NCI-H2227 (cell line): ENCODE data around the gene PSMG2.
"Not testable (repeated sequence)": the region's sequence is repeated elsewhere in the genome, so short reads cannot be mapped to it uniquely, and the experiment has no call there.

Experiments
- DNase-seq: peaks from one replicate; lab custom pipeline; 2025; ENCODE audit not compliant: unreplicated experiment; lab: John Stamatoyannopoulos, UW

Gene PSMG2

GRCh38 chr18:12758566-12758965 lies 55.7 kb downstream of the PSMG2 start:
- not testable (repeated sequence) for DNase-seq

DNA sequence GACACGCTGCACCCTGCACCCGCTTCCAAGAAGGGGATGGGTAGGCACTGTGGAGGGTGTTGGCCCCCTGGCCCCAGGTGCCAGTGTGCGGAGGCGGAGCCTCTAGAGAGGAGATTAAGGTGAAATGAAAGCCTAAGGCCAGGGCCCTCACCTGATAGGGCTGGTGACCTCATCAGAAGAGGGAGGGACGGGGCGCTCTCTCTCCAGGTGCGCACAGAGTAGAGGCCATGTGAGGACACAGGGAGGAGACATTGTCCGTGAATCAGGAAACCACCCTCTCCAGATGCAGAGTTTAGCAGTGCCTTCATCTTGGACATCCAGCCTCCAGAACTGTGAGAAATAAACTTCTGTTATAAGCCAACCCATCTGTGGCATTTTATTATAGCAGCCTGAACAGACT lies 62.3 kb downstream of the PSMG2 start:
- DNase-seq: no peak

DNA sequence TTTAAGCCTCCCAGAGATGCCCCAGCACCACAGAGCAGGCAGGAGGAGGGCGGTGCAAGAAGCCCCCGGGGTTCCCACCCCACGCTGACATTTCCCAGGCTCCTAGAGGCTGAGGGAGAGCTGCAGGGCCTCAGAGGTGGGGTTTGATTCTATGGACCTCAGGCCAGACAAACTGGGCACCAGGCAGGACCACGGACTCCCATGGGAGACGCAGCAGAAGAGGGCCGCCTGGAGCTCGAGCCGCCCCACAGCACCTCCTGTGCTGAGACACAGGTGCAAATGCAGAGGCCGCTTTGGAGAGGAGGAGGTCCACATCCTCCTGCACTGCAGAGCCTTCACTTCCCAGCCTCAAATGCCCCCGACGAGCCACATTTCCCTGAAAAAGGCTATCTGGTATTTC lies 62.7 kb downstream of the PSMG2 start:
- DNase-seq: no peak

- no peak for DNase-seq
Measured at GRCh38 chr18:12766986-12767433, 64.2 kb downstream of the PSMG2 start.

DNA sequence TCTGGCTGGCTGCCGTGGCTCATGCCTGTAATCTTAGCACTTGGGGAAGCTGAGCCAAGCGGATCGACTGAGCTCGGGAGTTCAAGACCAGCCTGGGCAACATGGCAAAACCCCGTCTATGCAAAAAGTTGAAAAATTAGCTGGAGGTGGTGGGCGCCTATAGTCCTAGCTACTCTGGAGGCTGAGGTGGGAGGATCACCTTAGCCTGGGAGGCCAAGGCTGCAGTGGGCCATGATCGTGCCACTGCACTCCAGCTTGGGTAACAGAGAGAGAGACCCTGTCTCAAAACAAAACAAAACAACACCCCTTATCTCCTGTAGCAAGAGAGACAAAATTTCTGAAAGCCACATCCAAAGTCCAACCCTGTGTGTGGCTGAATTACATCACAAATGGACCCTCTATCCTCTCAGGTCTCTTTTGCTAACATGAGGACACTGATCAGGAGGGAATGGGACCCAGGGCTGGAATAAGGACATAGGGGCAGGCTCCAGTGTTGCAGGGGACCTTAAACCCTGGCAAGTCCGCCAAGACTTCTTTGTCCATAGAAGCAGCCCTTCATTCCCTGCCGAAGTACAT lies 64.8 kb downstream of the PSMG2 start:
- no peak for DNase-seq

GRCh38 chr18:12768625-12769024 lies 65.8 kb downstream of the PSMG2 start:
- DNase-seq: no peak

GRCh38 chr18:12769136-12769535 lies 66.3 kb downstream of the PSMG2 start:
- no peak for DNase-seq

DNA sequence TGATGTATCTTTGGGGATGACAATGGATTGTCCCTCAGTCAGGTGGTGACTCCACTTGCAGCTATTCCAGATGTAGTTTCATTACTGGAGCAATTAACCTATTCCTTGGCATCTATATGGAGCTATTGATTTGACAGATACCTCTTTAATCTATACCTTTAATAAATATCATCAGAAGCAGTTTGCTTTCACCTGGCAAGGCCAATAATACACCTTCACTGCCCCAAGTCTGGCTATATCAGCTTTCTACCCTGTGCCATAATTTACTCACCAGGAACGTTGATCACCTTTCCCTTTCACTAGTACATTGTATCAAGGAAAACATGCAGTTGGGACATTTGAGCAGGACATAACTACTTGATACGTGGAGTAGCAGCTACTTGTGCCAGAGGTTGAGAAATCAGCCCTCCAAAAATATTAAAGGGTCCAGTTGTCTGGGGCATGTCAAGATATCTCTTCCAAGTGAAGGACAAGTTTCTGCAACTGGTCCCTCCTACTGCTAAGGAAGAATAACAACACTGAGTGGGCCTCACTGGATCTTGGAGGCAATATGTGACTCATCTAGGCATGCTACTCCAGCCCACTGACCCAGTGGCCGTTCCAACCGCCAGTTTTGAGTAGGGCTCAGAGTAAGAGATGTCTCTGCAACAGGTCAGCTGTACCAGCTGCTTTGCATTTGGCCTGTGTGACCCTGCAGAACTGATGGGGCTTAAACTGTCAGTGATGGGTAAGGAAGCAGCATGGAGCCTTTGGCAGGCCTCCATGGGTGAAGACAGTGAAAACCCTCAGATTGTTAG lies 67.0 kb downstream of the PSMG2 start:
- no peak for DNase-seq

DNA sequence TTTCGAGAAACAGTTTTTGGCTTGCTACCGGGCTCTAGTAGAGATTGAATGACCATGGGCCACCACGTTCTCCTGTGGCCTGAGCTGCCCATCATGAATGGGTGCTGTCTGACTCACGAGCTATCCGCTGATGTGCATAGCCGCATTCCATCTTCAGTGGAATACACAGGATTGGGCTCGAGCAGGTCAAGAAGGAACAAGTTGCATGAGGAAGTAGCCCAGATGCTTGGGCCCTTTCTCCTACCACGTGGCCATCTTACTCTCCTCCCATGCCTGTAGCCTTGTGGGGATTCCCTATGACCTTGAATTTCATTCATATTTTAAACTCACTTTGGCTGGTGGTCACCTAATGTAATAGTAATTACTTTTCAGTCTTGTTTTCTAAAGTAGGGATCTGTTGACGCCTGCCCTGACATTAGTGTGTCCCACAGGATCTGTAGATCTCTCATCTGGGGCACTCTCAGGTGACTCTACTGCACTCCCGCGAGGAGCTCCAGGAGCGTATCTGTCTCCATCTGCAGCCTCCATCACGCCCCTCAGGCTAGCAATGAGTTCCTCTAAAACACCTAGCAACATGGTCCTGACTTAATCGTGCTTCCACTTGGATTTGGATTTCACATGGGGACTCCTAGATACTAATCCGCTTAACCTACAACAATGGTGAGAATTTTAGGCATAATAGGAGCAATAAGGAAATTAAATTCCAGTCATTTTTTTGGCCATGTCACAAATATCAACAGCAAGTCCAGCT lies 67.8 kb downstream of the PSMG2 start:
- DNase-seq: no peak

DNA sequence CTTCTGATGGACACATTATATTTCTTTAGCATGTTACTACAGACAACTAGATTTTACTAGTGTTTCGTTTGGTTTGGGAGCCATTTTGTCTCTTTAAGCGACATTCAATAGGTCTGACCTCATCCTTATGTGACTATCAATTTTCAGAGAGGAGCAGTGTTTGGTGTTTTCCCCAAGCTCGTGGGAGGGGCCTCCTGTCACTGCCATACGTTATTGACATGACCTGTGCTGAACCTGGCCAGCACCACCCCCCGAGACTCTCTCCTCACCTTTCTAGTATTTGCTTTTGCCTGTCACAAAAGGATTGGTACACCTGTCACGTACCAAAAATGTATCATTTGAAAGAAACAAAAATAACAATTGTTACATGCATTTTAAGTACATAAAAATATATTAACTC lies 69.3 kb downstream of the PSMG2 start:
- no peak for DNase-seq

DNA sequence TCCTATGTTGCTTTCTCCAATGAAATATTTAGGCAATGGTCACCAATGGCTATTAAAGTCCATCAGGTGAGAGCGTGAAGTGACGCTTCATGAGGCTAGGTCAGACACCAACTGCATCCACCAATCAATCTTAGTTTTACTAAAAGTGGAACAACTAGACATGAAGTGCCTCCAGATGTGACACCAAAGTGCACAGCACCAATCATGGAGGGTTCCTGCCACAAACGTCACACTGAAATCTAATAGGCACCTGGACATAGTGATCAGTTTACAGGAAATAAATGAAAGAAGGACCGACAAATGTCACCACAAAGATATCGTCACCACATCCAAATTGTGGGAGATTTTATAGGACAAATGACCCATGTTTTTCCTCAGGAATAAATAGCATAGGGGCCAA lies 70.5 kb downstream of the PSMG2 start:
- no peak for DNase-seq

GRCh38 chr18:12774982-12775381 lies 72.1 kb downstream of the PSMG2 start:
- DNase-seq: no peak
